SK-N-MC (cell line): ENCODE measurements around the gene PRR36.
"Not testable (repeated sequence)": the region's sequence is repeated elsewhere in the genome, so short reads cannot be mapped to it uniquely, and the experiment has no call there.

ENCODE experiments used
- DNase-seq: peaks from one replicate; pipeline ENCODE4 v3.0.0-alpha.2; 2011; ENCODE audit warnings: low read depth, low spot score
- H3K27ac ChIP-seq: fragments of 200-600 bp; sonication (generic); 2 replicates; pipeline ENCODE4 v1.5.1; 2016; ENCODE audit warnings: mixed run types
- H3K36me3 ChIP-seq: fragments of 200-600 bp; sonication (generic); 2 replicates; pipeline ENCODE4 v1.6.1; 2017; ENCODE audit warnings: antibody characterized with exemption, low read length, mixed read lengths; ENCODE audit not compliant: insufficient read depth
- H3K4me3 ChIP-seq: fragments of 200-600 bp; sonication (generic); 2 replicates; pipeline ENCODE4 v1.5.1; 2016
- H3K9ac ChIP-seq: fragments of 200-600 bp; sonication (generic); 2 replicates; pipeline ENCODE4 v1.8.0; 2017; ENCODE audit warnings: mixed run types, mixed read lengths; ENCODE audit not compliant: insufficient read length
- H3K9me3 ChIP-seq: fragments of 200-600 bp; sonication (generic); 2 replicates; pipeline ENCODE4 v1.6.1; 2017; ENCODE audit warnings: low read depth, mild to moderate bottlenecking, antibody characterized with exemption, low read length, moderate library complexity, mixed read lengths
- EZH2 ChIP-seq: fragments of 200-600 bp; sonication (generic); IDR thresholded peaks from one replicate; pipeline ENCODE4 v1.6.1; 2017; ENCODE audit warnings: antibody characterized with exemption
- FOXP2 ChIP-seq: optimal IDR thresholded peaks from 2 replicates; pipeline ENCODE3; 2011; ENCODE audit warnings: mild to moderate bottlenecking, moderate library complexity; ENCODE audit not compliant: insufficient read depth; ENCODE audit errors: extremely low read length, control extremely low read depth
- POLR2AphosphoS5 ChIP-seq: IDR thresholded peaks from 2 replicates; pipeline ENCODE4 v1.6.1; 2012; ENCODE audit warnings: mild to moderate bottlenecking, low read depth, low read length, borderline replicate concordance

The PRR36 gene

DNA sequence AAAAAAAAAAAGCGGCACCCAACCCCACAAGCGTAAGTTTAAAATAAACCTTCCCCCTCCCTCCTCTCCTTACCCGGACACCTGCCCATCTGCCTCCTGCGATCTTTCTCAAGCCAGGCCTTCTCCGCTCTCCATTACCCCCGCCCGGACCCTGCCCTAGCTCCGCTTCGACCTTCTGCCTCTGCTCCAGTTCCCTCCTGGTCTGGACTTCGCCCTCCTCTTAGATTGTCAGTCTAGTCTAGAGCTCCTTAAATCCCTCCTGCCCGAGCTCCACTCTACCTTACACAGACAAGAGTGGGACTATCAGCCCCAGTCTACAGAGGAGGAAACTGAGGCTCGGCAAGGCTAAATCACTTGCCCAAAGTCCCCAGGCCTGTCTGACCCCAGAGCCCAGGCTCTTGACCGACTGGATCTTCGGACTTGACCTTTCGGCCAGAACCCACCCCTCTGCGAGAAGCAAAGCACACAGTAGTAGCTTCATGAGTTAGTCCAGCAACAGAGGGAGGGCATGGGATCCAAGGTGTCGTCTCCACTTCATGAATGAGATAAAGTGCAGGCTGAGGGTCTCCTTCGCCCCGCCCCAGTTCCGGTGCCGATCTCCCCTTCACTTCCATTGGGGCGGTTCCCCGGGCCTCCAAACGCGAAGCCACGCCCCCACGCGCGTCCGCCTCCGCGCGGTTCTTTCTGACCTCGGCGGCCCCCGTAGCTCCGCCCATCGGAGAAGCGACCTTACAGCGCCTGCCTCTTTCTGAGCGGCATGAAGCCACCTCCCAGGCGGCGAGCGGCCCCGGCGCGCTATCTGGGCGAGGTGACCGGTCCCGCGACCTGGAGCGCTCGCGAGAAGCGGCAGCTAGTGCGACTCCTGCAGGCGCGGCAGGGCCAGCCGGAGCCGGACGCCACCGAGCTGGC is 45.7 kb upstream of the PRR36 start, which contains the start of gene SNAPC2:
Gene SNAPC2 (plus strand): TSS at position 729 of the 909 bp plus-strand sequence. CDS start 29 bp downstream, at position 758.
- Histone ChIP-seq H3K27ac (peak within 1 kb of the TSS; percentile 75), H3K9ac (peak within 1 kb of the TSS; percentile 65), H3K36me3 (peaks cover 11% of the 10 kb centered on the region; the same call in 1 of the 2 replicates), H3K9me3 (no peaks in the 10 kb centered on the region), H3K4me3 (peak within 1 kb of the TSS; percentile 94)
- TF ChIP-seq FOXP2 (peak; percentile 60), POLR2AphosphoS5 (peak; percentile 87), EZH2 (no peak)
- DNase-seq = peak; percentile 72

GRCh38 chr19:7918615-7919421 is 44.6 kb upstream of the PRR36 start:
- no peak for DNase-seq
- H3K27ac ChIP-seq = no peak overlapping the region
- H3K9me3 ChIP-seq = no peaks in the 10 kb centered on the region
- H3K9ac ChIP-seq = no peak overlapping the region
- no peak for TF ChIP-seq FOXP2
- no peak for TF ChIP-seq POLR2AphosphoS5
- TF ChIP-seq EZH2 = no peak
- H3K36me3 ChIP-seq = peaks cover 11% of the 10 kb centered on the region; the same call in 1 of the 2 replicates
- H3K4me3 ChIP-seq = no peak overlapping the region

GRCh38 chr19:7918062-7918614 is 43.9 kb upstream of the PRR36 start:
- not testable (repeated sequence) for H3K9me3 ChIP-seq, H3K9ac ChIP-seq, H3K4me3 ChIP-seq, H3K27ac ChIP-seq, DNase-seq
- peaks cover 11% of the 10 kb centered on the region; the same call in 1 of the 2 replicates for H3K36me3 ChIP-seq

- TF ChIP-seq POLR2AphosphoS5 (no peak), FOXP2 (no peak), EZH2 (no peak)
- DNase-seq = no peak
- Histone ChIP-seq H3K27ac (no peak overlapping the region), H3K9me3 (no peaks in the 10 kb centered on the region), H3K36me3 (peaks cover 6% of the 10 kb centered on the region; the same call in 1 of the 2 replicates), H3K4me3 (peak overlapping the region; percentile 76), H3K9ac (no peak overlapping the region)
Observed at GRCh38 chr19:7917267-7918061, 43.3 kb upstream of the PRR36 start.

- TF ChIP-seq POLR2AphosphoS5 (no peak), EZH2 (no peak), FOXP2 (no peak)
- Histone ChIP-seq H3K27ac (no peak overlapping the region), H3K4me3 (peak overlapping the region; percentile 76), H3K36me3 (peaks cover 3% of the 10 kb centered on the region; the same call in 1 of the 2 replicates), H3K9ac (peak overlapping the region; percentile 72), H3K9me3 (no peaks in the 10 kb centered on the region)
- no peak for DNase-seq
Observed at GRCh38 chr19:7916955-7917266, 42.7 kb upstream of the PRR36 start.

DNA sequence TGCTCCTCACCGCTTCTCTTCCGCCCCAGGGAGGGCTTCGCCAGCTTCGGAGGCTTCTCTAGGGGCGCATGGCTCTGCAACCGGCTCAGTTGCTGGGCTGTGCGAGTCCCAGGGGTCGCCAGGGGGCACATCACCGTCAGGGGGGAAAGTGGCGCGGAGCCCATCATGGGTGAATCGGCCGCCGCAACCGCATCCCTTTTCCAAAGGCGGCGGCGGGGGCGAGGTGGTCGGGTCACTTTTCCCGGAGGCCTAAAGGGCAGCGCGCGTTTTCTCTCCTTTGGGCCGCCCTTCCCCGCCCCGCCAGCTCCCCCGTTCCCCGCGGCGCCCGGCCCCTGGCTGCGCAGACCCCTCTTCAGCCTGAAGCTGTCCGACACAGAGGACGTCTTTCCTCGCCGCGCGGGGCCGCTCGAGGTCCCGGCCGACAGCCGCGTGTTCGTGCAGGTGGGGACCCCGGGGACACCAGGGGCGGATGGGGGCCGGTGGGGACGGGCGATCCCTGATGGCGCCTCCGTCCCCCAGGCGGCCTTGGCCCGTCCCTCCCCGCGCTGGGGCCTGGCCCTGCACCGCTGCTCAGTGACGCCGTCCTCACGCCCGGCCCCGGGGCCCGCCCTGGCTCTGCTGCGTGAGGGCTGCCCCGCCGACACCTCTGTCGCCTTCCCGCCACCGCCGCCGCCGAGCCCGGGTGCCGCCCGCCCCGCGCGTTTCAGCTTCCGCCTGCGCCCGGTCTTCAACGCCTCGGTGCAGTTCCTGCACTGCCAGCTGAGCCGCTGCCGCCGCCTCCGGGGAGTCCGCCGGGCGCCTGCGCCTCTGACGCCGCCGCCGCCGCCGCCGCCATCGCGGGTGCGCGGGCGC is 42.1 kb upstream of the PRR36 start:
- TF ChIP-seq EZH2 (no peak), POLR2AphosphoS5 (no peak), FOXP2 (no peak)
- H3K4me3 ChIP-seq = peak overlapping the region; percentile 76
- DNase-seq = no peak
- H3K9ac ChIP-seq = peak overlapping the region; percentile 72
- no peaks in the 10 kb centered on the region for H3K9me3 ChIP-seq
- H3K27ac ChIP-seq = no peak overlapping the region
- peaks cover 9% of the 10 kb centered on the region; the same call in 1 of the 2 replicates for H3K36me3 ChIP-seq

GRCh38 chr19:7915250-7916102 is 41.3 kb upstream of the PRR36 start:
- peak overlapping the region; percentile 72 for H3K9ac ChIP-seq
- TF ChIP-seq EZH2 (no peak), FOXP2 (no peak), POLR2AphosphoS5 (no peak)

More at GRCh38 chr19:7915250-7916102, 41.3 kb upstream of the PRR36 start:
- no peak overlapping the region for H3K27ac ChIP-seq
- H3K36me3 ChIP-seq = peaks cover 18% of the 10 kb centered on the region; the same call in 1 of the 2 replicates
- no peaks in the 10 kb centered on the region for H3K9me3 ChIP-seq
- DNase-seq = no peak
- peak overlapping the region; percentile 76 for H3K4me3 ChIP-seq
